Activated CD4-positive, CD25-positive, alpha-beta regulatory T cell treated with anti-CD3 and anti-CD28 coated beads, Interleukin-2, amount 50 U/mL, for 72 hours (primary cell): Measurements from ENCODE around the gene NUMA1.

Experiments used
- DNase-seq: peaks from one replicate; pipeline ENCODE4 v3.0.0; 2021

The NUMA1 gene

DNA sequence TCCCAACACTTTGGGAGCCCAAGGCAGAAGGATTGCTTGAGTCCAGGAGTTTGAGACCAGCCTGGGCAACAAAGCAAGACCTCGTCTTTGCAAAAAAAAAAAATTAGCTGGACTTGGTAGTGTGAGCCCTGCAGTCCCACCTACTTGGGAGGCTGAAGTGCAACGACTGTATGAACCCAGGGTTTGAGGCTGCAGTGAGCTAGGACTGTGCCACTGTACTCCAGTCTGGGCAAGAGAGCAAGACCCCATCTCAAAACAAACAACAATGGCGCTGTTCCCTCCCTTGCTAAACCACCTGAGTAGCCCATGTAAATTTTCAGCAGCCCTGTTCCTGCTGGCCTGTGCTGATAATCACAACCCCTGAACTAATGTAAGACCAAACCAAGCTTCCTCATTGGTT, 19.7 kb upstream of the NUMA1 start:
- no peak for DNase-seq

GRCh38 chr11:72098741-72099140, 18.4 kb upstream of the NUMA1 start:
- no peak for DNase-seq

DNA sequence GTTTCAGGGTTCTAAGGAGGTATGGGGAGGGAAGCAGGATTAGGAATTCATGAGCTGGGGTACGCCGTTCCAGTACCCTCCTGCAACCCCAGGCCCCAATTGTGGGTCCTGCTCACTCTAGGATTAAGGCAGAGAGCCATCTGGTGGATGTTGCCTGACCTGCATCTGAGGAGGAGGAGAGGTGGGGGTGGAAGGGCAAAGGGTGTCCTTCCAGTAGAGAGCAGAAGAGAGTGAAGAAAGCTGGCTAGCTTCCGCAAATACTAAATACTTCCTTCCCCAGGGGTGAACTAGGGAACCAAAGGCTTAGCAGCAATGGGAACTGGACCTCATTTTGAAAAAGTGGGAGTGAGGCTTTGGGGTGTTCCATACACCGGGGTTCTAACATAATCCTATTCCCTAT, 10.9 kb upstream of the NUMA1 start:
- DNase-seq, result peak; percentile 49

GRCh38 chr11:72088076-72088808, 7.9 kb upstream of the NUMA1 start:
- no peak for DNase-seq

- no peak for DNase-seq
Observed at GRCh38 chr11:72085621-72086351, 5.4 kb upstream of the NUMA1 start.

DNA sequence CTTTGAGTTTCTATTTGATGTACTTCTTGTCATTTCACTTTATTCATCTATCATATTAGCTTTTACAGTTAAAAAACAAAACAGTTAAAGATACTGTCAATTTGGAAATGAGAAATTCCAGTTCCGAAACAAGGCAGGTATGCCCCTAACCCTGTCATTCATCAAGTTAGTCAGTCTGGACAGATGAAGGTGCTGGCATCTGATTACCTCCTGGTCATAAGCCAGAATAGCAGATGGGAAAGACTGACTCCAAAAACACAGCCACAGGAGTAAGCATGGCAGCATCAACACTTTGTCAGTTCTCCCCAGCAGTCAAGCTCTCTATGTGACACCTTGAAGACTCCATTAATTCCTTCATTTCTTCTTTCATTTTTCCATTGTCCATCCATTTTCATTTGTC, 4.6 kb upstream of the NUMA1 start:
- DNase-seq, result no peak

DNA sequence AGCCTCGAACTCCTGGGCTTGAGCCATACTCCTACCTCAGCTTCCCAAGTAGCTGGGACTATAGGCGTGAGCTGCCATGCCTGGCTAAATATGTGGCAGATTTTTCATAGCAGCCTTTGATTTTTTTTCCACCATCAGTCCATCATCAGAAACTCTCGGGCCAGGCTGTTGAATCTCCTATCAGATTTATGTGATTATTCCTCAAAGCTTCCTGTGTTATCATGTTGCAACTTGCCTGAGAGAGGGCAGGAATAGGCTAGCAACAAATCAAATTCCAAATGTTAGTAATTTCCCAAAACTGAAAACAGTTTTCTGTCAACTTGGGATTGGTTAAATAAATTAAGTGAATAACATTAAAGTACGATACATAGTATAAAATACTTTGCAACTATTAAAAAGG, 3.7 kb upstream of the NUMA1 start:
- no peak for DNase-seq

DNA sequence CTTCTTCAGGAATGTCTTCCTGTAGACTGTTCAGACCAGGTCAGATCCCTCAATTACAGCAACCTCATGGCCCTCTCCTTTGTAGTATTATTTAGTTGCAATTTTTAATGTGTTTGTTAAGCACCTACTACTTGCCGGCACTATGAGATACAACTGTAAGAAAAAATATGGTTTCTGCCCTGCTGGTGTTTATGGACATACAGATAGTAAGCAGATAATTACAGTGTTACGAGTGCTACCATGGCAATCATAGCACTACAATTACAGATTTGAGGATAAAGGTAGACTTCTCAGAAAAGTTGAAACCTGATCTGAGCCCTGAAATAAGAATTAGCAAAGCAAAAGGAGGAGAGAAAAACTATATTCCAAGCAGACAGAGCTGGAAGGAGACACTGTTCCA, 3.1 kb upstream of the NUMA1 start:
- no peak for DNase-seq

- no peak for DNase-seq
Observed at GRCh38 chr11:72081821-72082453, 1.6 kb upstream of the NUMA1 start.

DNA sequence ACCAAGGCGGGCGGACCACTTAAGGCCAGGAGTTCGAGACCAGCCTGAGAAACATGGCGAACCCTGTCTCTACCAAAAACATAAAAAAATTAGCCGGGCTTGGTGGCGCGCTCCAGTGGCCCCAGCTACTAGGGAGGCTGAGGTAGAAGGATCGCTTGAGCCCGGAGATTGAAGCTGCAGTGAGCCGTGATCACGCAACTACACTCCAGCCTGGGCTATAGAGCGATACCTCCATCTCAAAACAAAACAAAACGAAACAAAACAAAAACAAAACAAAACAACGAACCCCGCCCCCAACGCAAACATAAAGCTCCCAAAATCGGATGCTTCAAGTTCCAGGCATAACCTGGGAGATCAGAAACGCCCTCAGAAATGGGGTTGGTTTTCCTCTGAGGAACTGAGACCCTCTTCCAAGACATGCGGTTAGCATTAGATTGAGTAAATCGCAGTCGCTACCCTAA, 872 bp upstream of the NUMA1 start:
- DNase-seq, result no peak

DNA sequence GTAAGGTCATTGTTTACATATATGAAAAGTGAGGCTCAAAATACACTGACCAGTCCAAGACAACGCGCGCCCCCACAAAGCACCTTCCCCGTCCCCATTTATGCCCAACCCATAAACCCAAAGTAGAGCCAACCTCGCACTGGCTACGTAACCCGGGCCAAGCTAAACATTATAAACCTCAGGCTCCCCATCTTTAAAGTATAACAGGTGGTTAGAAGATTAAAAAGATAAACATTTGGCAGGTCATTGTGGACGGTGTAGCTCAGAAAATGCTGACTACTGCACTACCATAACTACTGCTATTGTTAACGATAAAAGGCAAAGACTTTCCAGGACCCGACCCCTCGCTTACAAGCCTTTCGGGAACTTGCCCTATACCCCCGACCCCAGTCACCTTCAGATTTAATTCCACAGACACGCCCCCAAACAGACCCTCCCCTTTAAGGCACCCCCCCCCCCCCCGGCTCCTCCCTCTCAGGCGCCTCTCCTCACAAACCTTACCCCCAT, 470 bp downstream of the NUMA1 start:
- no peak for DNase-seq

- no peak for DNase-seq
Observed at GRCh38 chr11:72078477-72078876, 1.9 kb downstream of the NUMA1 start.

GRCh38 chr11:72075756-72076155, 4.6 kb downstream of the NUMA1 start:
- DNase-seq, result no peak

- DNase-seq, result no peak
Observed at GRCh38 chr11:72075109-72075508, 5.2 kb downstream of the NUMA1 start.

DNA sequence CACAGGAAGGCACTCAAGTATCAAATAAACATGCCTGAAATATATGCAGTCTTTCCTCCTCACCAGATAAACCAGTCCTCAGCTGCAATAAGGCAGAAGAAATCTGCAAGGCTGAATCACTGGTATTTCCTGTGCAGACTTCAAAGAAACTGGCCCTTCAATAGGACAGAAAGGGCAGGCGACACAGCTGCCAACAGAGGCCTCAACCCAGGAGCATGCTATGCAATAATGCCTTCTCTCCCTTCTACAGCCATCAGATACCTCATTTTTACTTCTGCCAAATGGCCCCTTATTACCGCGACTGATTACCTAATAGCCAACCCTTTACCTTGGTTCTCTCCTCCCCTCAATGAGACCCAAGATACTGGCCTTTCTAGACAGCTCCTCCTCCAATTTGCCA, 8.0 kb downstream of the NUMA1 start:
- no peak for DNase-seq

DNA sequence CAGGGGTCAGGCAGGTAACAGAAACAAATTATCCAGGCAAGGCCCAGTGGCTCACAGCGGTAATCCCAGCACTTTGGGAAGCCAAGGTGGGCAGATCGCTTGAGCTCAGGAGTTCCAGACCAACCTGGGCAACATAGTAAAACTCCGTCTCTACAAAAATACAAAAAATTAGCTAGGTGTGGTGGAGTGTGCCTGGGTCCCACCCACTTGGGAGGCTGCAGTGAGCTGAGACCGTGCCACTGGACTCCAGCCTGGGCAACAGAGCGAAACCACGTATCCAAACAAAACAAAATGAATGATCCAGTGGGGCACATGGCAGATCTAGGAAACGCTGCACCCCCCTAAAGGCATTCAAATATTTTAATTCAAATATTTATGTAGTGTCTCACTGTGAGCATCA, 9.9 kb downstream of the NUMA1 start:
- no peak for DNase-seq

- DNase-seq, result no peak
Observed at GRCh38 chr11:72069787-72070251, 10.5 kb downstream of the NUMA1 start.

GRCh38 chr11:72069200-72069599, 11.1 kb downstream of the NUMA1 start:
- DNase-seq, result no peak

DNA sequence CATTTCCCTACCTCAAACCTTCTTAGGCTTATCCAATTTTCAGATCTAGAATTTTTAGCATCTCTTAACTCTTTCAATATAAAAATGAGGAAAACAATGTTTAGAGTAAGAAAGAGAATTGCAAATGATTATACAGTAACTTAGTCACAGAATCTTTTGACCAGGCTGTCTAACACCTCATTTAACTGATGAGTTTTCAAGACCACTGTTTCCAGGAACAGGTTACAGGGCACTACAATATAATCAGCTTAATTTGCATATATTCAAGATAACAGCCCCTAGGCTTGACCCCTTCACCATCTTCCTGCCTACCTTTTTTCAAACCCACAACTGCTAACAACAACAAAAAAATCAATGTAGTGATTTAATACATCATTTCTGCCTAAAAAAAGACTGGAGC, 12.7 kb downstream of the NUMA1 start:
- DNase-seq, result no peak

GRCh38 chr11:72067266-72067665, 13.1 kb downstream of the NUMA1 start:
- DNase-seq, result no peak

- no peak for DNase-seq
Observed at GRCh38 chr11:72066855-72067254, 13.5 kb downstream of the NUMA1 start.

GRCh38 chr11:72061739-72062396, 18.5 kb downstream of the NUMA1 start:
- DNase-seq, result no peak

GRCh38 chr11:72058416-72059034, 21.8 kb downstream of the NUMA1 start:
- DNase-seq, result no peak
